HEK293 (cell line): Measurements from ENCODE around the gene PPP1R1B.

Source experiments
- CTCF ChIA-PET: fragments of 350-600 bp; formaldehyde crosslinking; extraction: SDS; loops from one replicate; lab custom pipeline; 2021; ENCODE audit warnings: antibody characterized with exemption; lab: Yijun Ruan, JAX
- POLR2A ChIA-PET: fragments of 300-600 bp; formaldehyde crosslinking; extraction: SDS; loops from one replicate; lab custom pipeline; 2020; ENCODE audit warnings: antibody characterized with exemption, inconsistent platforms; lab: Yijun Ruan, JAX
- H3K27ac ChIP-seq: fragments of 200-500 bp; sonication (Bioruptor generic); 2 replicates; pipeline ENCODE4 v1.5.1; 2014; ENCODE audit warnings: low read depth, low read length, control low read depth, inconsistent platforms; ENCODE audit errors: extremely low read depth
- H3K36me3 ChIP-seq, 2 experiments: fragments of 200-500 bp in 1 of 2; sonication (Bioruptor generic) in 1 of 2; 1 replicate in 1 of 2; 2 replicates in 1 of 2; pipeline ENCODE4 v1.5.1; 2014 to 2017; ENCODE audit warnings: inconsistent platforms in 2 of 2, low read length in 2 of 2; ENCODE audit not compliant: control insufficient read depth in 2 of 2, insufficient read depth in 1 of 2
- H3K4me1 ChIP-seq: fragments of 200-500 bp; sonication (Bioruptor generic); 2 replicates; pipeline ENCODE4 v1.5.1; 2014; ENCODE audit warnings: mild to moderate bottlenecking, low read length, inconsistent platforms; ENCODE audit not compliant: control insufficient read depth, insufficient read depth
- H3K4me3 ChIP-seq: 2 replicates; pipeline ENCODE4 v1.5.1; 2011; ENCODE audit warnings: low read depth, mild to moderate bottlenecking, control low read depth, low read length, moderate library complexity
- H3K9me3 ChIP-seq: fragments of 200-500 bp; sonication (Bioruptor generic); 2 replicates; pipeline ENCODE4 v1.5.1; 2014; ENCODE audit warnings: low read depth, low read length, inconsistent platforms; ENCODE audit not compliant: control insufficient read depth, insufficient read depth
- OVOL3 ChIP-seq: fragments of 450-650 bp; formaldehyde crosslinking; IDR thresholded peaks from 2 replicates; pipeline ENCODE4 v1.5.1; 2016; ENCODE audit warnings: missing biosample characterization, missing genetic modification characterization
- PRDM1 ChIP-seq: fragments of 450-650 bp; formaldehyde crosslinking; IDR thresholded peaks from 2 replicates; pipeline ENCODE4; 2016; ENCODE audit warnings: missing biosample characterization, missing genetic modification characterization
- REST ChIP-seq: fragments of 450-650 bp; formaldehyde crosslinking; IDR thresholded peaks from 2 replicates; pipeline ENCODE4 v1.5.1; 2016; ENCODE audit warnings: missing biosample characterization, missing genetic modification characterization
- SP3 ChIP-seq: fragments of 450-650 bp; formaldehyde crosslinking; IDR thresholded peaks from 2 replicates; pipeline ENCODE4 v1.5.1; 2016; ENCODE audit warnings: missing biosample characterization, missing genetic modification characterization
- ZBTB26 ChIP-seq: fragments of 450-650 bp; formaldehyde crosslinking; optimal IDR thresholded peaks from 2 replicates; pipeline ENCODE3; 2016; ENCODE audit warnings: missing biosample characterization, mild to moderate bottlenecking, missing genetic modification characterization
- ZBTB48 ChIP-seq: fragments of 450-650 bp; formaldehyde crosslinking; IDR thresholded peaks from 2 replicates; pipeline ENCODE4 v1.5.1; 2016; ENCODE audit warnings: missing biosample characterization, missing genetic modification characterization
- ZNF132 ChIP-seq: fragments of 450-650 bp; formaldehyde crosslinking; IDR thresholded peaks from 2 replicates; pipeline ENCODE4 v1.5.1; 2017; ENCODE audit warnings: missing biosample characterization, missing genetic modification characterization, borderline replicate concordance
- ZNF146 ChIP-seq: fragments of 450-650 bp; formaldehyde crosslinking; IDR thresholded peaks from 2 replicates; pipeline ENCODE4 v1.5.1; 2016; ENCODE audit warnings: missing biosample characterization, missing genetic modification characterization
- ZNF266 ChIP-seq: fragments of 450-650 bp; formaldehyde crosslinking; IDR thresholded peaks from 2 replicates; pipeline ENCODE4 v1.5.1; 2016; ENCODE audit warnings: missing biosample characterization, missing genetic modification characterization, low read depth
- ZNF280C ChIP-seq: fragments of 450-650 bp; formaldehyde crosslinking; IDR thresholded peaks from 2 replicates; pipeline ENCODE4 v1.5.1; 2016; ENCODE audit warnings: missing biosample characterization, missing genetic modification characterization
- ZNF433 ChIP-seq: fragments of 450-650 bp; formaldehyde crosslinking; IDR thresholded peaks from 2 replicates; pipeline ENCODE4 v1.5.1; 2016; ENCODE audit warnings: missing biosample characterization, missing genetic modification characterization, low read depth
- ZNF623 ChIP-seq: fragments of 450-650 bp; formaldehyde crosslinking; IDR thresholded peaks from 2 replicates; pipeline ENCODE4 v1.5.1; 2016; ENCODE audit warnings: missing biosample characterization, missing genetic modification characterization
- ZNF785 ChIP-seq: fragments of 450-650 bp; formaldehyde crosslinking; IDR thresholded peaks from 2 replicates; pipeline ENCODE4 v1.5.1; 2016; ENCODE audit warnings: missing biosample characterization, missing genetic modification characterization
- ZNF830 ChIP-seq: fragments of 450-650 bp; IDR thresholded peaks from 2 replicates; pipeline ENCODE4 v1.5.0; 2018; ENCODE audit warnings: missing biosample characterization, missing genetic modification characterization, low read depth, mild to moderate bottlenecking, moderate library complexity
- ZSCAN23 ChIP-seq: fragments of 450-650 bp; formaldehyde crosslinking; IDR thresholded peaks from 2 replicates; pipeline ENCODE4 v1.5.1; 2016; ENCODE audit warnings: missing biosample characterization, missing genetic modification characterization

PPP1R1B gene

GRCh38 chr17:39591958-39592954 is 34.5 kb upstream of the PPP1R1B start:
- POLR2A ChIA-PET: interaction anchor here (0.6 kb wide), 1 partner anchor 8 kb away, joined by 4 read pairs; no protein-coding TSS in a partner anchor
- no peak for TF ChIP-seq ZNF830 (tag by site-specific recombination)
- no peak for TF ChIP-seq ZNF433
- peak; percentile 98 for TF ChIP-seq REST (tag by site-specific recombination)
- no peak for TF ChIP-seq SP3
- peak; percentile 12 for TF ChIP-seq ZBTB26 (tag by site-specific recombination)
- TF ChIP-seq ZSCAN23: no peak
- no peak for TF ChIP-seq ZNF280C (tag by site-specific recombination)
- no peak for TF ChIP-seq ZNF266 (tag by site-specific recombination)
- no peak for TF ChIP-seq ZNF623 (tag by site-specific recombination)
- no peak for TF ChIP-seq PRDM1 (tag by site-specific recombination)
- TF ChIP-seq ZBTB48 (tag by site-specific recombination): no peak
- no peak for TF ChIP-seq ZNF146 (tag by site-specific recombination)
- no peaks in the 10 kb centered on the region for H3K4me1 ChIP-seq
- no peak overlapping the region for H3K27ac ChIP-seq
- H3K36me3 ChIP-seq: no peaks in the 10 kb centered on the region
- CTCF ChIA-PET: no interaction called here
- H3K4me3 ChIP-seq: no peak overlapping the region
- no peaks in the 10 kb centered on the region for H3K9me3 ChIP-seq

- POLR2A ChIA-PET: no interaction called here
- Histone ChIP-seq H3K27ac (no peak overlapping the region), H3K9me3 (no peaks in the 10 kb centered on the region), H3K36me3 (no peaks in the 10 kb centered on the region), H3K4me3 (no peak overlapping the region), H3K4me1 (no peaks in the 10 kb centered on the region)
- CTCF ChIA-PET: no interaction called here
- no peak for TF ChIP-seq OVOL3 (tag by site-specific recombination)
- no peak for TF ChIP-seq ZNF830 (tag by site-specific recombination)
- no peak for TF ChIP-seq ZNF132 (tag by site-specific recombination)
- no peak for TF ChIP-seq ZNF785
Measured at GRCh38 chr17:39593371-39593770, 33.4 kb upstream of the PPP1R1B start.
